Neural crest cell (in vitro differentiated cells): ENCODE results near the gene SH3PXD2A. TPM values are rescaled to one million over a fixed set of nuclear protein-coding genes. Genes with fewer than 3 reads are reported as not detected.

Experiments used
- DNase-seq: peaks from one replicate; pipeline ENCODE4 v3.0.0; 2021; ENCODE audit warnings: low read depth, mixed read lengths, low spot score
- H3K27ac Mint-ChIP-seq: one replicate; pipeline ENCODE4 v1.8.0; 2021; ENCODE audit warnings: mild to moderate bottlenecking, mixed read lengths; ENCODE audit not compliant: unreplicated experiment
- H3K27me3 Mint-ChIP-seq: 2 replicates; pipeline ENCODE4 v1.8.0; 2021; ENCODE audit warnings: low read depth, mild to moderate bottlenecking, mixed read lengths
- H3K36me3 Mint-ChIP-seq: 2 replicates; pipeline ENCODE4 v1.8.0; 2021; ENCODE audit warnings: low read depth, mild to moderate bottlenecking, mixed read lengths
- H3K4me1 Mint-ChIP-seq: 2 replicates; pipeline ENCODE4 v1.8.0; 2021; ENCODE audit warnings: mixed read lengths
- H3K4me3 Mint-ChIP-seq: one replicate; pipeline ENCODE4 v1.8.0; 2021; ENCODE audit warnings: mild to moderate bottlenecking, mixed read lengths
- H3K9me3 Mint-ChIP-seq: 2 replicates; pipeline ENCODE4 v1.8.0; 2021; ENCODE audit warnings: mixed read lengths
- total RNA-seq: library from RNA; stranded (reverse); gene quantifications from 2 replicates; pipeline ENCODE4 v1.2.1, GENCODE V29; 2021
- TF ChIP-seq, protein P1 (sequence below): fragments of 200-600 bp; sonication (generic); conservative IDR thresholded peaks from 2 replicates; pipeline ENCODE4 v1.5.0; 2021; ENCODE audit warnings: antibody characterized with exemption, mild to moderate bottlenecking

SH3PXD2A gene
- total RNA-seq, 1 donor from 2014 or later, result 22.8 TPM

DNA sequence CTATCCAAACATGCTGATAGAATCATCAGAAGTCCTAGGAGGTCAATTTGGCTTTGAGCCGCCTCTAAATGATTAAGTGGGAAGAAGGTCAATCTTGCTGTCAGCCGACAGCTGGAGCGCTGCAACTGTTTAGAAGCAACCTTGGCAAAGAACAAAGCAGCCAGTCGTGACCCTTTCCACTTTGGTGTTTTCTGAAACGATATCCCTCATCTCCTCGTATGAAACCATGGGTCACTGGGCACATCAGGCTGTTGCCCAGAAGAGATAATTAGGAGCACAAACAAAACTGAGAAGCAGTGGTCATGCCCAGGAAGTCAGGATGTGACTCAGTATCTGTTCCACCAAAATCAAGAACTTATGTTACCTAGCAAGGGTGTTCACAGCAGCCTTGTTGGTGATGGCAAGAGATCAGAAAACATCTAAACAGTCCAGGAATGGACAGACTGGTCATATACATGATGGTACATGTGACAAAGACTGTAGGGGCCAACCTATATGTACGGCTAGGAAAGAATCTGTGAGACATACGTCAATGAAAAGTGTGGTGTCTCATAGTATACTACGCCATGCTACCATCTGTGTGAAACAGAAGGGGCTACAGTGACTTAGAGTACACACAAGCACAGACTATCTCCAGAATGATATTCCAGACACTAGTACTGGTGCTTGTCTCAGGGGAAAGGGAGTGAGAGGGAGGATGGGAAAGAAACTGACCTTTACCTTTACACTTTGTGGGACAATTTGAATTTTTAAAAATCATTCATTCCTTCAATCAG, 40.2 kb upstream of the SH3PXD2A start:
- Mint-ChIP-seq H3K27ac (no peak overlapping the region), H3K9me3 (no peaks in the 10 kb centered on the region), H3K4me3 (no peak overlapping the region), H3K27me3 (no peaks in the 10 kb centered on the region), H3K36me3 (peaks cover 3% of the 10 kb centered on the region), H3K4me1 (peaks cover 26% of the 10 kb centered on the region)
- TF ChIP-seq, protein P1, sequence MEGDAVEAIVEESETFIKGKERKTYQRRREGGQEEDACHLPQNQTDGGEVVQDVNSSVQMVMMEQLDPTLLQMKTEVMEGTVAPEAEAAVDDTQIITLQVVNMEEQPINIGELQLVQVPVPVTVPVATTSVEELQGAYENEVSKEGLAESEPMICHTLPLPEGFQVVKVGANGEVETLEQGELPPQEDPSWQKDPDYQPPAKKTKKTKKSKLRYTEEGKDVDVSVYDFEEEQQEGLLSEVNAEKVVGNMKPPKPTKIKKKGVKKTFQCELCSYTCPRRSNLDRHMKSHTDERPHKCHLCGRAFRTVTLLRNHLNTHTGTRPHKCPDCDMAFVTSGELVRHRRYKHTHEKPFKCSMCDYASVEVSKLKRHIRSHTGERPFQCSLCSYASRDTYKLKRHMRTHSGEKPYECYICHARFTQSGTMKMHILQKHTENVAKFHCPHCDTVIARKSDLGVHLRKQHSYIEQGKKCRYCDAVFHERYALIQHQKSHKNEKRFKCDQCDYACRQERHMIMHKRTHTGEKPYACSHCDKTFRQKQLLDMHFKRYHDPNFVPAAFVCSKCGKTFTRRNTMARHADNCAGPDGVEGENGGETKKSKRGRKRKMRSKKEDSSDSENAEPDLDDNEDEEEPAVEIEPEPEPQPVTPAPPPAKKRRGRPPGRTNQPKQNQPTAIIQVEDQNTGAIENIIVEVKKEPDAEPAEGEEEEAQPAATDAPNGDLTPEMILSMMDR, result no peak
- DNase-seq, result no peak

DNA sequence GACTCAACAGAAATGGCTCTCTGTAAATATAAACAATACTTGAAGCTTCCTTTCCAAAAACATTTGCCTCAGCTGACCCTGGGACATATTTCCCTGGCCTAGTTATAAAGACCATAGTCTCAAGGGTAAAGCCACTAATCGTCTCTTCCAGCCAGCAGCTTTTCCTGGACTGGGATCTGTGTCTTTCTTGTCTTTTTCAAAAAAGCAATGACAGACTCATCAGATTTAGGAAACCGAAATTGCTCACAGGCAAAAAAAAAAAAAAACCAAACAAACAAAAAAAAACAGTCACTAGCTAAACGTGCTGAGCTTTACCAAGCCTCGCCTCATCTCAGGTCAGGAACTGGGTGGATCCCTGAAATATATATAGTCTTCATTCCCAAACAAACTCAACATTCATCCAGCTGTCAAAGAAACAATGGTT, 39.1 kb upstream of the SH3PXD2A start:
- Mint-ChIP-seq H3K4me3 (no peak overlapping the region), H3K27ac (no peak overlapping the region), H3K36me3 (peaks cover 3% of the 10 kb centered on the region), H3K4me1 (peaks cover 26% of the 10 kb centered on the region), H3K27me3 (no peaks in the 10 kb centered on the region), H3K9me3 (no peaks in the 10 kb centered on the region)
- TF ChIP-seq, protein P1, result no peak
- DNase-seq, result no peak

DNA sequence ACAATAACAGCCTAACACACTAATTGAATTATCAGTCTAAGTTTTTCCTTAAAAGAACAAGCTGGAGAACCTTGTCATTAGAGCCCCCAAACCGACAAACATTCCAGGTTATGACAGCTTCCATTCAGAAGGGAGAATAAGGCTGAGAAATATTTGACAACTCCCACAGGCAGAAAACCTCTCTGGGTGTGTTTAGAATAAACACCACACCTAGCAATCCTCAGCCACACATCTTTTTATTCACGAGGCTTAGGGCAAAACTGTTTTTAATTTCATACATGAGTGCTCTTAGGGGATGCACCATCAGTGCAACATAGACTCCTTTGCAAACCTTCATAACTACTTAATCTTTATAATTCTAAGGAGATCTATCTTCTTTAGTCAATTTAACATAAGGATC, 38.4 kb upstream of the SH3PXD2A start:
- H3K27ac Mint-ChIP-seq, result no peak overlapping the region
- TF ChIP-seq, protein P1, result no peak
- no peak for DNase-seq
- peaks cover 26% of the 10 kb centered on the region for H3K4me1 Mint-ChIP-seq
- peaks cover 3% of the 10 kb centered on the region for H3K36me3 Mint-ChIP-seq
- no peaks in the 10 kb centered on the region for H3K9me3 Mint-ChIP-seq
- no peak overlapping the region for H3K4me3 Mint-ChIP-seq
- H3K27me3 Mint-ChIP-seq, result no peaks in the 10 kb centered on the region

DNA sequence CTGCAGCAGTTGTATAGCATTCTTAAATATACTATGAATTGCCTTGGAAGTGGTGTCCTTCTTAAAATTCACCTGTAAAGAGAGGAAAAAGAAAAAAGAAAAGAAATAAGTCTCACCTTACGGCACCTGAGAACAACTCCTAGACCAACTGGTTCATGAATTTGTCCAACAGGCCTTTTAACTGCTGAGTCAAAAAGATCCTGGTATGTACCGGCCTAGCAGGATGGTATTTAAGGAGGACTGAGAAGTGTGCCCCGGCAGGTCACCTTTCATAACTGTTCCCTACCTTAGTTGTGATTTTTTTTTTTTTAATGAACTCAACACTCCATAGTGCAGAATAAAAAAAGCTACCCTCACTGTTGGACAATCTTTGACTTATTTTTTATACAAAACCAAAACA, 36.8 kb upstream of the SH3PXD2A start:
- no peaks in the 10 kb centered on the region for H3K27me3 Mint-ChIP-seq
- TF ChIP-seq, protein P1, result no peak
- DNase-seq, result no peak
- H3K36me3 Mint-ChIP-seq, result no peaks in the 10 kb centered on the region
- no peak overlapping the region for H3K27ac Mint-ChIP-seq
- no peaks in the 10 kb centered on the region for H3K9me3 Mint-ChIP-seq
- no peak overlapping the region for H3K4me3 Mint-ChIP-seq
- peaks cover 26% of the 10 kb centered on the region for H3K4me1 Mint-ChIP-seq

DNA sequence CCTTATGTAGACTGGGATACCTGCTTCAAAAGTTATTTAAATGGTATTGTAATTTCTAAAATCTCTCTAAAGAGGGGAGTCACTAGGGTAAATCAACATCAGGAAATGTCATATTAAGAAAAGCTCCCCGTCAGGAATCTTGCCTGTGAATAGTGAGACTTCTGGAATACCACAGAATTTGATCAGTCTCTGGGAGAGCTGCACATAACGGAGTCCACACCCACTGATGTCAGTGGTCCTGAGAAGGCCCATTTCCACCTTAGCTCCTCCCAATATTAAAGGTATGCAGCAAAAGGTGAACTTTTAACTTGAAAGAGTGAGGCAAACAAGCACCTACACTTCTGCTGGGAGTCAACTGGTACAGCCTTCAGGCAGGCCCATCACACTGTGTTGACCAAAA, 35.3 kb upstream of the SH3PXD2A start:
- Mint-ChIP-seq H3K27ac (no peak overlapping the region), H3K36me3 (no peaks in the 10 kb centered on the region), H3K9me3 (no peaks in the 10 kb centered on the region), H3K4me1 (peaks cover 20% of the 10 kb centered on the region), H3K4me3 (no peak overlapping the region), H3K27me3 (no peaks in the 10 kb centered on the region)
- DNase-seq, result no peak
- TF ChIP-seq, protein P1, result no peak
